VCaP (cell line): ENCODE measurements around the gene SELENOP.

ENCODE experiments used
- H3K27ac ChIP-seq: fragments of 450-650 bp; 2 replicates; pipeline ENCODE4 v1.5.1; 2017
- TF ChIP-seq, protein P1 (sequence below): fragments of 450-650 bp; conservative IDR thresholded peaks from 2 replicates; pipeline ENCODE4 v1.5.1; 2017; ENCODE audit warnings: mild to moderate bottlenecking, moderate library complexity

Gene SELENOP, protein sequence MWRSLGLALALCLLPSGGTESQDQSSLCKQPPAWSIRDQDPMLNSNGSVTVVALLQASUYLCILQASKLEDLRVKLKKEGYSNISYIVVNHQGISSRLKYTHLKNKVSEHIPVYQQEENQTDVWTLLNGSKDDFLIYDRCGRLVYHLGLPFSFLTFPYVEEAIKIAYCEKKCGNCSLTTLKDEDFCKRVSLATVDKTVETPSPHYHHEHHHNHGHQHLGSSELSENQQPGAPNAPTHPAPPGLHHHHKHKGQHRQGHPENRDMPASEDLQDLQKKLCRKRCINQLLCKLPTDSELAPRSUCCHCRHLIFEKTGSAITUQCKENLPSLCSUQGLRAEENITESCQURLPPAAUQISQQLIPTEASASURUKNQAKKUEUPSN

DNA sequence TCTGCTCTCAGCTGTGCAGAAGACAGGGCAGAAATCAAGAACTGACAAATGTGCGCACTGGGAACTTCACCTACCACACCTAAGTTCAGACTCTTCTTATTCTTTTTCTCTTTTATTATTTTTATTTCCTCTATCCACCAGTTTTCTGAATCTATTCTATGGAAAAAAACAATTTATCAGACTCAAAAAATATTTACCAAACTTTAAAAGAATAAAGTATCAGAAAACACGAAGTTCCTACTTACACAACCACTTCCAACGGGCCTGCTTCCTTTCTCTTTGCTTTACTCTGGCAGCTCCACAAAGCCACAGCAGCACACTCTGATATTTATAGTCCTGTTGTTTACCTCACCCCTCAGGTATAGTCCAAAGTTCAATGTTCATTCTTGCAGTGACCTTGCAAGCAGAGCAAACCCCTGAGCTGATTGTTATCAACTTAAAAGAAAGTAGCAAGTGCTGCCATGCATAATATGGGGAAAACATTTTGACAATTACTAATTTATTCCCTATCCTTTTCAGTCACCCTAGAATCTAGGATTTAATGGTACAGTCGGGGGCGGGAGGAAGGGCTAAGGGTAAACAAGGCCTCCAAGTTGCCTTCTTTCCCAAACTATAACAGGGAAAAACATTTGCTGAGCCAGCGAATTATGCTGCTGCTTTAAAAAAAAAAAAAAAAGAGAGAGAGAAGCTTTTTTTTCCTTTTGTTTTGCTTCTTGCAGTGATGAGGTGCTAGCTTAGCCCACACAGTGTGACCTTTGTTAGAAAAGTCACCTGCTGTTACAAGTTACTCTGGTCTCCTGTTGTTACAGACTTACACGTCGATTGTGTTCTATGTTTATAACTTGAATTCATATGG is at the start of gene SELENOP:
Gene SELENOP (minus strand): TSS at position 302 of the 856 bp plus-strand sequence. CDS start 3,539 bp downstream, outside the sequence.
- peak within 1 kb of the TSS; percentile 95 for H3K27ac ChIP-seq
- TF ChIP-seq, protein P1, sequence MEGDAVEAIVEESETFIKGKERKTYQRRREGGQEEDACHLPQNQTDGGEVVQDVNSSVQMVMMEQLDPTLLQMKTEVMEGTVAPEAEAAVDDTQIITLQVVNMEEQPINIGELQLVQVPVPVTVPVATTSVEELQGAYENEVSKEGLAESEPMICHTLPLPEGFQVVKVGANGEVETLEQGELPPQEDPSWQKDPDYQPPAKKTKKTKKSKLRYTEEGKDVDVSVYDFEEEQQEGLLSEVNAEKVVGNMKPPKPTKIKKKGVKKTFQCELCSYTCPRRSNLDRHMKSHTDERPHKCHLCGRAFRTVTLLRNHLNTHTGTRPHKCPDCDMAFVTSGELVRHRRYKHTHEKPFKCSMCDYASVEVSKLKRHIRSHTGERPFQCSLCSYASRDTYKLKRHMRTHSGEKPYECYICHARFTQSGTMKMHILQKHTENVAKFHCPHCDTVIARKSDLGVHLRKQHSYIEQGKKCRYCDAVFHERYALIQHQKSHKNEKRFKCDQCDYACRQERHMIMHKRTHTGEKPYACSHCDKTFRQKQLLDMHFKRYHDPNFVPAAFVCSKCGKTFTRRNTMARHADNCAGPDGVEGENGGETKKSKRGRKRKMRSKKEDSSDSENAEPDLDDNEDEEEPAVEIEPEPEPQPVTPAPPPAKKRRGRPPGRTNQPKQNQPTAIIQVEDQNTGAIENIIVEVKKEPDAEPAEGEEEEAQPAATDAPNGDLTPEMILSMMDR, result no peak

DNA sequence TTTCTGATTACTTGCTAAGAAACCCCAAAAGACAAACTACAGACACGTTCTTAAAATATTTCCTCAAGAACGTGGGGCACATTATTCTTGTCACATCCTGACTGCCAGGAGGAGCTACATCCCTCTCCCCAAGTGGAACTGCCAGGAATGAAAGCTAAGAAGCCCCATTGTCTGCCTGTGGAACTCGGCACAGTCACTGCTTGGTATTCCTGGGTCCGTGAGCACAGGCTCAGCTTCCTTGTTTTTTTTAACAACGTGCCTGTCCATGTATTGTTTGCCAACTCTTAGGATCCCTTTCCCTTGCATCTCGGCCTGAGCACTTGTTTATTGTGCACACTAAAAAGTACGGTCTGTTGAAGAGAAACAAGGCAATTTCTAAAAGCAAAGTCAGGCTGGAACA is 47.0 kb upstream of the SELENOP start:
- H3K27ac ChIP-seq, result peak overlapping the region; percentile 84
- TF ChIP-seq, protein P1, result no peak

DNA sequence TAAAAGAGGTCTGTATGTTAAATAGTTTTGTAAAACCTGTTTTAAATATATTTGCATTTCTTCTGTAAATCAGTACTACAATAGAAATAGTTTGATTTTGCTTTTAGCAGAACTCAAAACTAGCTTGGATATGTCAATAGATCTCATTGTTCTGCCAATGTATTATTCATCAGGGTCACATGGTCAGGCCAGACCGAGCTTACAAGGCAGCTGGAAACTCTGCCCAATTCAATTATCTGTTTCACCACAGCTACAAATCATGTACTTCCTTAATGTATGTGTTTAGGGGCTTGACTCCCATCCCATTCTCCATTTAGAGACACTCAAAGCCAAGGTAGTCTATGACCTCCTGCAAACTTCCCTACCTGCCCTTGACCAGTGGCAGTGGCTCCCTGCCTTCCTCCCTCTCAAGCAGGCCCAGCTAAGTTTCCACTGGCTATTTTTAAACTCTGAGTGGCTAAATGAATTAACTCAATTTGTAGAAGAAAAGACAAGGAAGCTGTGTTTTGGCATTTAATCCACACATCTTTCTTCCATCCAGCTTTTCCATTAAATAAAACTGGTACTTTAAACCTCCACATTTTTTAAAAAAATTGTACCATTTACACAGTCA is 46.4 kb upstream of the SELENOP start:
- H3K27ac ChIP-seq, result peak overlapping the region; percentile 84
- TF ChIP-seq, protein P1, result no peak

DNA sequence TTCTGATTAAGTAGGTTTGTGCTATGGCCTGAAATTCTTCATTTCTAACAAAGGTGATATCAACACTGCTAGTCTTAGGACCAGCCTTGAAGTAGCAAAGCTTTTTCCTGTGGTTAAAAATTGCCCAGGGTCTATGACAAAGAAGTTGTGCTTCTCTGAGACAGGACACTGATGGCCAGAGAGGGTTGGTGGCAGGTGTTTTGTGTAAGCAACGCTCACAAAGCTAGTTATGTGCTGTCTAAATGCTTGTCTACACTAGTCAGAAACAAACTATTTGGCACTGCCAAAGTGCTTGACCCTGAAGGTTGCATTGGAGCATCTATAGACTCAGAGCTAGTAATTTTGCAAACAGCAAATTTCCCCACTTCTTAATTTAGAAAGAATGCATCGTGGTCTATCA is 44.1 kb upstream of the SELENOP start:
- TF ChIP-seq, protein P1, result no peak
- peak overlapping the region; percentile 75 for H3K27ac ChIP-seq

DNA sequence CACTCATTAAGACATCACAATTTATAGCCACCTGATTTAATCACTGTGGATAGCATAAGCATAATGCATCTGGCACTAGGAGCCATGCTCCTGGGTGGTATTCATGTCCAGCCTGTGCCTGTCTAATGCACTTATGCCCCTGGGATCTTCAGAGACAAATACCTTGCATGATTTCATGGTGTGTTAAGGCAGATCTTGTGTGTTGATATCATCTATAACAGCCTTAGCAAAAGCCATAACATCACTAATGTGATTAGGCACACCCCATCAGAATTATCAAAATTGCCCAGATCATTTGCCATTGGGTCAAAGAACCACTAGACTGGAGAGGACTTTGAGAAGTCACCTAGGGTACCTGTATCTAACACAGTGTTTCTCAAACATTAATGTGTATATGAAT is 43.7 kb upstream of the SELENOP start:
- peak overlapping the region; percentile 75 for H3K27ac ChIP-seq
- TF ChIP-seq, protein P1, result no peak

DNA sequence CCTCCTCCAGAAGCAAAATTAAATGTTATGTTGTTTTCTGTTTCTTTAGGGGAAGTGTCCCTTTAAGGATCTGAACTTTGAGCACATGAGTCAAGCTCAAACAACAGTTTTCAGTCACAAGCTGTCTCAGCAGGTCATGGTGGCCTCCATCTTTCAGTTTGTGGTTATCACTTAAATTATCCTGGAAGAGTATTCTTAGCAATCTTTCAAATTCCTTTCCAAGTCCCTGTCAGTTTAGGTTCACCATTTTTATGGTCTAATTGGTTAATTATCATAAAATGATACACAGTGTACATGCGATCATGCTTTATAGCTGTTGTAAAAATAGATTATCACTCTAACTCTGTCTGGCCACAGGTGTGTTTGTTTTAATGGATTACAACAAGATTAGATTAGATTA is 43.1 kb upstream of the SELENOP start:
- TF ChIP-seq, protein P1, result no peak
- H3K27ac ChIP-seq, result peak overlapping the region; percentile 75

DNA sequence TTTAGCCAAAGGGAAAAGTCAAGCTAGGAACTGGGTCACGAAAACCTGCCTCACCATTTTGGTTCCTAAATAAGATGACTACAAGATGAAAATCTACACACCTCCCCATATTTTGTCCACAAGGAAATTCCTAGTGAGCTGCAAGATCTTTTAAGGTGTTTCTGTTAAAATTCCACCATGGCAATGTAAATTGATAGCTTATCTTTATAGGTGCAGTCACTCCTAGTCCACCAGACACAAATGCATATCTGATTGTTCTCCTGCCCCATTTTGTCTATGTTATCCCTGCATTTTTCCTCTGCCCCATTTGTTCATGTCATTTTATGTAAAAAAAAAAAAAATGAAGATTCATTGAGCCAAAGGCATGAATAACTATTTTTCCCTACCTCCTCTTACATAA is 41.1 kb upstream of the SELENOP start:
- peak overlapping the region; percentile 75 for H3K27ac ChIP-seq
- TF ChIP-seq, protein P1, result no peak
